ENCODE results near the gene CCM2L. TPM values are rescaled to one million over a fixed set of nuclear protein-coding genes. Genes with fewer than 3 reads are reported as not detected.

Gene CCM2L
- total and polyA plus RNA-seq, 9 of the 15 experiments (the other 6 are each of a cell fraction or from before 2014, with no cell fraction given) = 0.04 TPM; not detected in 8

- TF ChIP-seq HSF4 (CRISPR knock-in tag; IDR thresholded peaks at IDR 0.05; ENCODE audit: borderline replicate concordance) (no peak), STAT5B (CRISPR knock-in tag; IDR thresholded peaks at IDR 0.05) (no peak), FOXO4 (CRISPR knock-in tag; IDR thresholded peaks at IDR 0.05) (no peak), CGGBP1 (CRISPR knock-in tag; IDR thresholded peaks at IDR 0.05) (no peak), TOE1 (IDR thresholded peaks at IDR 0.05; ENCODE audit: borderline replicate concordance) (no peak), TOE1 (CRISPR knock-in tag; IDR thresholded peaks at IDR 0.05; ENCODE audit: borderline replicate concordance, low read depth) (no peak), ZBED1 (IDR thresholded peaks at IDR 0.05) (no peak), CHD4 (IDR thresholded peaks at IDR 0.05; ENCODE audit: insufficient read depth, insufficient replicate concordance, low read depth, low read length, poor library complexity, severe bottlenecking) (no peak), ZKSCAN8 (CRISPR knock-in tag; IDR thresholded peaks at IDR 0.05) (no peak), POLR3G (IDR thresholded peaks at IDR 0.05; ENCODE audit: extremely low read depth, insufficient read length, insufficient replicate concordance) (no peak), BCLAF1 (IDR thresholded peaks at IDR 0.05; ENCODE audit: borderline replicate concordance in 1 of 2, control insufficient read depth in 1 of 2, low read depth in 2 of 2, low read length in 1 of 2) (no peak), ATF2 (CRISPR knock-in tag; IDR thresholded peaks at IDR 0.05) (no peak)
Observed at GRCh38 chr20:32036716-32037485, 26.7 kb downstream of the CCM2L start (continued).

Measured in K562 (cell line).